GM12891 (cell line): ENCODE data around the gene CARD18.

Experiments used
- DNase-seq: peaks from one replicate; pipeline ENCODE4 v3.0.0; 2011; ENCODE audit warnings: low spot score; ENCODE audit not compliant: insufficient read length
- FAIRE-seq: peaks from 2 replicates; lab custom pipeline; 2011; peaks lifted over from hg19 to GRCh38; lab: Jason Lieb, UNC
- PAX5 ChIP-seq: IDR thresholded peaks from 2 replicates; pipeline ENCODE4 v1.6.1; 2011; ENCODE audit warnings: low read length, moderate library complexity, mild to moderate bottlenecking; ENCODE audit not compliant: insufficient read depth, severe bottlenecking
- POLR2A ChIP-seq: IDR thresholded peaks from 2 replicates; pipeline ENCODE4 v1.6.1; 2011; ENCODE audit warnings: low read depth, low read length, control low read depth
- POLR2AphosphoS5 ChIP-seq: IDR thresholded peaks from 2 replicates; pipeline ENCODE4 v1.6.1; 2011; ENCODE audit warnings: low read depth, low read length, control low read depth
- POU2F2 ChIP-seq: IDR thresholded peaks from 2 replicates; pipeline ENCODE4 v1.6.1; 2011; ENCODE audit warnings: low read depth, mild to moderate bottlenecking, control low read depth, low read length, moderate library complexity
- SPI1 ChIP-seq: IDR thresholded peaks from 2 replicates; pipeline ENCODE4 v1.6.1; 2011; ENCODE audit warnings: low read depth, low read length, control low read depth
- TAF1 ChIP-seq: IDR thresholded peaks from 2 replicates; pipeline ENCODE4 v1.6.1; 2011; ENCODE audit warnings: low read depth, low read length, control low read depth

Gene CARD18

DNA sequence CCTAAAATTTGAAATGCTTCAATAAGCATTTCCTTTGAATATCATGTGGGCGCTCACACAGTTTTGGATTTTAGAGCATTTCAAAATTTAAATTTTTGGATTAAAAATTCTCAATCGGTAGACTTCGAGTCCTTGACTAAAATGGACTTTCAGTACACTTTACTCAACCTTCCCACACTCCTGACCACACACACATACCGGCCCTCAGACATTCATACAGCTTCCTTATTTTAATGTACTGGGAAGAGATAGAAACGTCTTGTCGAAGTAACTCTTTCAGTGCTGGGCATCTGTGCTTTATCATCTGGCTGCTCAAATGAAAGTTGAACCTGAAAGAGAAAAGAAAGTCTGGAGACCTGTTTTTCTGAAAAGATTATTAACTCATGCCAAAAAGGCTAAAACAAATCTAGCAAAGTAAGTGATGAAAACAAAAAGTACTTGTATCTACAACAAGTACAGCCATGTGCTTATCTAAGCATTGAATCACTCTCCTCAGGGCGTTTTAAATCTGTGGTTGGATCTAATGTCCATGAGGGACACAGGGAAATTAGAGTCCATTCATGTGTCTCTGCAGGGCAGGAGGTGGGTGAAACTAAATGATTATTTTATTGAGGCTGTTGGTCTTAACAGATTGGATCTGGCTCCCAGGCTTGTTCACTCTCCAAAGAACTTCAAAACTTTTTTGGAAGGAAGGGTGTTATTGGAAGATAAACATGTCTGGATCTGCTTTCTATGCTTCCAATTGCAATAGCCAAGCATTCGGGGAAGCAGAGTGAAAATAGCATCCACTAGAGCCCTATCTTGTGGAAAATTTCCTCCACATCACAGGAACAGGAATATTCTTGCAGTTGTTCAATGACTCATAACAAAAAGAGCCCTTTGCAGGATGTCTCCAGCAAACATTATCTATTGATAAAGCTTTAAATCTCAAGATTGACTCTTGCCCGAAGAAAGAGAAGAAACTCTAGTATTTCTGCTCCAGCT, 47.0 kb downstream of the CARD18 start:
- TF ChIP-seq PAX5 = no peak
- no peak for TF ChIP-seq POLR2AphosphoS5
- TF ChIP-seq TAF1 = no peak
- no peak for TF ChIP-seq POU2F2
- TF ChIP-seq POLR2A = no peak
- TF ChIP-seq SPI1 = no peak
- DNase-seq = no peak
- no peak for FAIRE-seq
